Liver (tissue), 9 donors: ENCODE measurements around the gene OR13C9. TPM values are rescaled to one million over a fixed set of nuclear protein-coding genes. Genes with fewer than 3 reads are reported as not detected.
"Not testable (repeated sequence)": the region's sequence is repeated elsewhere in the genome, so short reads cannot be mapped to it uniquely, and the experiment has no call there.

Experiments
- DNase-seq: peaks from one replicate; pipeline ENCODE4 v3.0.0-alpha.2; 2017; ENCODE audit warnings: low spot score
- H3K27ac ChIP-seq, 2 donors: one replicate each; pipeline ENCODE4 v1.7.0; 2013; ENCODE audit warnings: inconsistent platforms in 2 of 2, low read length in 2 of 2, control low read depth in 1 of 2, low read depth in 1 of 2, mild to moderate bottlenecking in 1 of 2
- H3K27me3 ChIP-seq, 4 donors: one replicate each; pipeline versions ENCODE4 v1.6.1 to v1.7.0; 2013; ENCODE audit warnings: low read length in 3 of 4, inconsistent platforms in 1 of 4, mild to moderate bottlenecking in 1 of 4, moderate library complexity in 1 of 4; ENCODE audit not compliant: control insufficient read depth in 4 of 4, insufficient read depth in 4 of 4
- H3K36me3 ChIP-seq, 4 donors: one replicate each; pipeline versions ENCODE4 v1.6.1 to v1.7.0; 2013; ENCODE audit warnings: low read length in 3 of 4, mild to moderate bottlenecking in 3 of 4, low read depth in 1 of 4, moderate library complexity in 1 of 4; ENCODE audit not compliant: control insufficient read depth in 4 of 4, insufficient read depth in 3 of 4
- H3K4me1 ChIP-seq, 4 donors: one replicate each; pipeline versions ENCODE4 v1.6.1 to v1.7.0; 2013; ENCODE audit warnings: low read length in 3 of 4, mild to moderate bottlenecking in 3 of 4, moderate library complexity in 1 of 4; ENCODE audit not compliant: control insufficient read depth in 4 of 4, insufficient read depth in 4 of 4
- H3K4me3 ChIP-seq, 3 donors: one replicate each; pipeline versions ENCODE4 v1.6.1 to v1.7.0; 2013; ENCODE audit warnings: low read length in 3 of 3, control low read depth in 1 of 3, low read depth in 1 of 3, mild to moderate bottlenecking in 1 of 3
- H3K9ac ChIP-seq, 2 donors: one replicate each; pipeline ENCODE4 v1.7.0; 2013; ENCODE audit warnings: low read length in 2 of 2, mild to moderate bottlenecking in 2 of 2, moderate library complexity in 2 of 2, control low read depth in 1 of 2, low read depth in 1 of 2
- H3K9me3 ChIP-seq, 4 donors: one replicate each; pipeline versions ENCODE4 v1.6.1 to v1.7.0; 2013; ENCODE audit warnings: low read length in 3 of 4; ENCODE audit not compliant: control insufficient read depth in 4 of 4
- RAD21 ChIP-seq, 2 donors: IDR thresholded peaks; 2 replicates each; pipeline ENCODE4 v1.6.1; 2016; ENCODE audit warnings: antibody characterized with exemption in 2 of 2, mild to moderate bottlenecking in 2 of 2
- ZBTB33 ChIP-seq: IDR thresholded peaks from 2 replicates; pipeline ENCODE4 v1.6.1; 2016; ENCODE audit warnings: antibody characterized with exemption
- WGBS: extraction: QIAGEN DNeasy Blood & Tissue Kit; methylation state at CpG from one replicate; pipeline ENCODE4 v1.1.7; 2013; 5-methylcytosine and 5-hydroxymethylcytosine counted together
- polyA plus RNA-seq, 2 donors: library from polyadenylated mRNA; stranded (reverse) in 1 of 2; unstranded in 1 of 2; fragments of 200-250 nt in 1 of 2; fragments of >200 nt in 1 of 2; fragmentation: Nextera tagmentation in 1 of 2; extraction: Ambion mirVana in 1 of 2; gene quantifications; one replicate each; pipeline versions ENCODE4 v1.2.1 to v1.2.3, GENCODE V29; 2013 to 2015
- total RNA-seq, 2 donors: library from RNA; depleted of rRNA; stranded (reverse); fragments of >200 nt; gene quantifications; one replicate each; pipeline ENCODE4 v1.2.3, GENCODE V29; 2014
- TF ChIP-seq, protein P1 (sequence below): IDR thresholded peaks from 2 replicates; pipeline ENCODE4 v1.6.1; 2016; ENCODE audit warnings: antibody characterized with exemption, mild to moderate bottlenecking
- donor health status: healthy.
- donor health status: healthy.
- donor health status: healthy.
- donor health status: healthy.
- donor health status: healthy.

The OR13C9 gene
- total and polyA plus RNA-seq, 4 donors = 0.25 TPM; not detected in 3

DNA sequence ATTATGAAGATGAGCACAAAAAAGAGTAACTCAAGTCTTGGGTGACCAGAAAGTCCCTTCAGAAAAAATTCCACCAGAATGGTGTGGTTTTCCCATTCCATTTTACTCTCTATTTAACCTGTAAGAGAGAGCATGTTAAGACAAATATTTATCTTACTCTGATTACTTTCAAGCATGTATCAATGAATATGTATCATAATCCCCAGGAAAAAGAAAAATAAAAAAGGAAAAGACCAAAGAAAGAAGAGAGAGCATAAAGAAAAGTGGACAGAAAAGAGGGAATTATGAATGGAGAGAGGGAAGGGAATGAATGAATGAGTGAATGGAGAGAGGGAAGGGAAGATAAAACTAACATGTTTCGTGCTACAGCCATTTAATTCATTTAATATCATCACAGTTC is 12.5 kb downstream of the OR13C9 start, which contains the start of gene OR13C2:
Gene OR13C2, minus strand, starts transcription at position 101 of the 400 bp plus-strand sequence. Its CDS starts 0 bp downstream, at position 101.
- H3K4me3 ChIP-seq, H3K27ac ChIP-seq, H3K36me3 ChIP-seq, H3K27me3 ChIP-seq, DNase-seq, H3K4me1 ChIP-seq, H3K9ac ChIP-seq, H3K9me3 ChIP-seq: not testable (repeated sequence)
- WGBS = 82% methylated on average over 1 of the region's 1 CpG

DNA sequence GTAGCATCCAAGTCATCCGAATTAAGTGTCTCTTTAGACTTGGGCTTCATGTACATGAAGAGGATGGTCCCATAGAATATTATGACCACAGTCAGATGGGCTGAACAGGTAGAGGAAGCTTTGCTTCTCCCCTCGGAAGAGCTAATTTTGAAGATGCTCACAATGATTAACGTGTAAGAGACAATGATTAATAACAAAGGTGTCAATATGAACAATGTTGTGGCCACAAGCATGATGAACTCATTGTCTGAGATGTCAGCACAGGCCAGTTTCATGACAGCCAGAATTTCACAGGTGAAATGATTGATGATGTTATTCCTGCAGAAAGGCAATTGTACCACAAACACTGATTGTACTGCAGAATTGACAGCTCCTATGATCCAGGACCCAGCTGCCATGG is 13.2 kb downstream of the OR13C9 start:
- H3K9me3 ChIP-seq = no peaks in the 10 kb centered on the region
- H3K9ac ChIP-seq = no peak overlapping the region
- no peaks in the 10 kb centered on the region for H3K36me3 ChIP-seq
- no peak overlapping the region for H3K27ac ChIP-seq
- no peak overlapping the region for H3K4me3 ChIP-seq
- 70% methylated on average over 3 of the region's 3 CpGs for WGBS
- no peak for DNase-seq
- H3K4me1 ChIP-seq = no peaks in the 10 kb centered on the region
- TF ChIP-seq ZBTB33 (no peak), RAD21 (IDR thresholded peaks at IDR 0.05) (no peak)
- TF ChIP-seq, protein P1, sequence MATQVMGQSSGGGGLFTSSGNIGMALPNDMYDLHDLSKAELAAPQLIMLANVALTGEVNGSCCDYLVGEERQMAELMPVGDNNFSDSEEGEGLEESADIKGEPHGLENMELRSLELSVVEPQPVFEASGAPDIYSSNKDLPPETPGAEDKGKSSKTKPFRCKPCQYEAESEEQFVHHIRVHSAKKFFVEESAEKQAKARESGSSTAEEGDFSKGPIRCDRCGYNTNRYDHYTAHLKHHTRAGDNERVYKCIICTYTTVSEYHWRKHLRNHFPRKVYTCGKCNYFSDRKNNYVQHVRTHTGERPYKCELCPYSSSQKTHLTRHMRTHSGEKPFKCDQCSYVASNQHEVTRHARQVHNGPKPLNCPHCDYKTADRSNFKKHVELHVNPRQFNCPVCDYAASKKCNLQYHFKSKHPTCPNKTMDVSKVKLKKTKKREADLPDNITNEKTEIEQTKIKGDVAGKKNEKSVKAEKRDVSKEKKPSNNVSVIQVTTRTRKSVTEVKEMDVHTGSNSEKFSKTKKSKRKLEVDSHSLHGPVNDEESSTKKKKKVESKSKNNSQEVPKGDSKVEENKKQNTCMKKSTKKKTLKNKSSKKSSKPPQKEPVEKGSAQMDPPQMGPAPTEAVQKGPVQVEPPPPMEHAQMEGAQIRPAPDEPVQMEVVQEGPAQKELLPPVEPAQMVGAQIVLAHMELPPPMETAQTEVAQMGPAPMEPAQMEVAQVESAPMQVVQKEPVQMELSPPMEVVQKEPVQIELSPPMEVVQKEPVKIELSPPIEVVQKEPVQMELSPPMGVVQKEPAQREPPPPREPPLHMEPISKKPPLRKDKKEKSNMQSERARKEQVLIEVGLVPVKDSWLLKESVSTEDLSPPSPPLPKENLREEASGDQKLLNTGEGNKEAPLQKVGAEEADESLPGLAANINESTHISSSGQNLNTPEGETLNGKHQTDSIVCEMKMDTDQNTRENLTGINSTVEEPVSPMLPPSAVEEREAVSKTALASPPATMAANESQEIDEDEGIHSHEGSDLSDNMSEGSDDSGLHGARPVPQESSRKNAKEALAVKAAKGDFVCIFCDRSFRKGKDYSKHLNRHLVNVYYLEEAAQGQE = no peak
- no peaks in the 10 kb centered on the region for H3K27me3 ChIP-seq

DNA sequence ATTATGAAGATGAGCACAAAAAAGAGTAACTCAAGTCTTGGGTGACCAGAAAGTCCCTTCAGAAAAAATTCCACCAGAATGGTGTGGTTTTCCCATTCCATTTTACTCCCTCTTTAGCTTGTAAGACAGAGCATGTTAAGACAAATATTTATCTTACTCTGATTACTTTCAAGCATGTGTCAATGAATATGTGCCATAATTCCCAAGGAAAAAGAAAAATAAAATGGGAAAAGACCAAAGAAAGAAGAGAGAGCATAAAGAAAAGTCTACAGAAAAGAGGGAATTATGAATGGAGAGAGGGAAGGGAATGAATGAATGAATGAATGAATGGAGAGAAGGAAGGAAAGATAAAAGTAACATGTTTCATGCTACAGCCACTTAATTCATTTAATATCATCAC is 18.7 kb downstream of the OR13C9 start, which contains the start of gene OR13C5:
Gene OR13C5, minus strand, starts transcription at position 101 of the 400 bp plus-strand sequence. Its CDS starts 0 bp downstream, at position 101.
- H3K27me3 ChIP-seq, H3K9me3 ChIP-seq, DNase-seq, H3K9ac ChIP-seq, H3K27ac ChIP-seq, H3K4me3 ChIP-seq, H3K4me1 ChIP-seq, H3K36me3 ChIP-seq: not testable (repeated sequence)

DNA sequence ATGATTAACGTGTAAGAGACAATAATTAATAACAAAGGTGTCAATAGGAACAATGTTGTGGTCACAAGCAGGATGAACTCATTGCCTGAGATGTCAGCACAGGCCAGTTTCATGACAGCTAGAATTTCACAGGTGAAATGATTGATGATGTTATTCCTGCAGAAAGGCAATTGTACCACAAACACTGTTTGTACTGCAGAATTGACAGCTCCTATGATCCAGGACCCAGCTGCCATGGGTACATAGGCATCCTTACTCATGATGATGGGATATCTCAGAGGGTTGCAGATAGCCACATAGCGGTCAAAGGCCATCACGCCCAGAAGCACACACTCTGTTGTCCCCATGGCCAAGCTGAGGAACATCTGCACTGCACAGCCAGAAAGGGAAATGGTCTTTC is 19.3 kb downstream of the OR13C9 start:
- H3K9ac ChIP-seq, H3K4me1 ChIP-seq, DNase-seq, H3K4me3 ChIP-seq, H3K27ac ChIP-seq, H3K36me3 ChIP-seq, H3K27me3 ChIP-seq, H3K9me3 ChIP-seq: not testable (repeated sequence)
- 72% methylated on average over 3 of the region's 3 CpGs for WGBS
